Trophoblast cell (in vitro differentiated cells and primary cell): ENCODE data around the gene PRKCE.

ENCODE experiments used
- DNase-seq, 2 donors: peaks; one replicate each; pipeline ENCODE4 v3.0.0-alpha.2; 2016
- H2AFZ ChIP-seq: 2 replicates; pipeline ENCODE4 v1.6.1; 2013; ENCODE audit warnings: low read length, moderate library complexity, mild to moderate bottlenecking; ENCODE audit not compliant: insufficient read depth, poor library complexity
- H2AK5ac ChIP-seq: 2 replicates; pipeline ENCODE4 v1.6.1; 2013; ENCODE audit warnings: mild to moderate bottlenecking, low read length
- H2BK120ac ChIP-seq: 2 replicates; pipeline ENCODE4 v1.6.1; 2013; ENCODE audit warnings: low read length, mild to moderate bottlenecking, moderate library complexity; ENCODE audit not compliant: insufficient read depth, poor library complexity
- H2BK12ac ChIP-seq: 2 replicates; pipeline ENCODE4 v1.6.1; 2013; ENCODE audit warnings: mild to moderate bottlenecking, low read length, moderate library complexity
- H2BK5ac ChIP-seq: 2 replicates; pipeline ENCODE4 v1.6.1; 2013; ENCODE audit warnings: low read length, low read depth, moderate library complexity, mild to moderate bottlenecking; ENCODE audit not compliant: poor library complexity
- H3K14ac ChIP-seq: 2 replicates; pipeline ENCODE4 v1.6.1; 2013; ENCODE audit warnings: mild to moderate bottlenecking, low read length
- H3K18ac ChIP-seq: 2 replicates; pipeline ENCODE4 v1.6.1; 2013; ENCODE audit warnings: mild to moderate bottlenecking, low read length
- H3K23ac ChIP-seq: 2 replicates; pipeline ENCODE4 v1.6.1; 2013; ENCODE audit warnings: low read length
- H3K27ac ChIP-seq: 2 replicates; pipeline ENCODE4 v1.5.1; 2013; ENCODE audit warnings: low read depth, mild to moderate bottlenecking, inconsistent platforms, low read length, moderate library complexity
- H3K27me3 ChIP-seq: 2 replicates; pipeline ENCODE4 v1.6.1; 2013; ENCODE audit warnings: inconsistent platforms, mild to moderate bottlenecking, low read length, moderate library complexity; ENCODE audit not compliant: insufficient read depth
- H3K36me3 ChIP-seq, 2 experiments: 1 replicate in 1 of 2; 2 replicates in 1 of 2; pipeline ENCODE4 v1.6.1; 2013; ENCODE audit warnings: low read length in 2 of 2, mild to moderate bottlenecking in 2 of 2, moderate library complexity in 1 of 2; ENCODE audit not compliant: insufficient read depth in 2 of 2, control insufficient read depth in 1 of 2
- H3K4ac ChIP-seq: 2 replicates; pipeline ENCODE4 v1.6.1; 2013; ENCODE audit warnings: low read depth, mild to moderate bottlenecking, low read length, moderate library complexity
- H3K4me1 ChIP-seq, 2 experiments: 1 replicate in 1 of 2; 2 replicates in 1 of 2; pipeline ENCODE4 v1.6.1; 2013; ENCODE audit warnings: low read length in 2 of 2, mild to moderate bottlenecking in 2 of 2, moderate library complexity in 1 of 2; ENCODE audit not compliant: insufficient read depth in 2 of 2, control insufficient read depth in 1 of 2
- H3K4me2 ChIP-seq: 2 replicates; pipeline ENCODE4 v1.6.1; 2013; ENCODE audit warnings: inconsistent platforms, mild to moderate bottlenecking, low read length, moderate library complexity
- H3K4me3 ChIP-seq: 2 replicates; pipeline ENCODE4 v1.5.1; 2013; ENCODE audit warnings: mild to moderate bottlenecking, low read depth, low read length, inconsistent platforms
- H3K79me1 ChIP-seq: one replicate; pipeline ENCODE4 v1.6.1; 2013; ENCODE audit warnings: low read length
- H3K79me2 ChIP-seq: 2 replicates; pipeline ENCODE4 v1.6.1; 2013; ENCODE audit warnings: low read length, mild to moderate bottlenecking; ENCODE audit not compliant: control insufficient read depth, insufficient read depth, poor library complexity
- H3K9ac ChIP-seq: 2 replicates; pipeline ENCODE4 v1.6.1; 2013; ENCODE audit warnings: mild to moderate bottlenecking, low read length
- H3K9me3 ChIP-seq: 2 replicates; pipeline ENCODE4 v1.6.1; 2013; ENCODE audit warnings: low read depth, mild to moderate bottlenecking, control low read depth, inconsistent platforms, low read length; ENCODE audit not compliant: insufficient read depth
- H4K12ac ChIP-seq: 2 replicates; pipeline ENCODE4 v1.6.1; 2013; ENCODE audit warnings: low read depth, mild to moderate bottlenecking, low read length, moderate library complexity
- H4K8ac ChIP-seq: 2 replicates; pipeline ENCODE4 v1.6.1; 2013; ENCODE audit warnings: low read depth, mild to moderate bottlenecking, low read length, moderate library complexity
- H4K91ac ChIP-seq: one replicate; pipeline ENCODE4 v1.6.1; 2013; ENCODE audit warnings: low read depth, mild to moderate bottlenecking, low read length, moderate library complexity
- WGBS: extraction: QIAGEN DNeasy Blood & Tissue Kit; methylation state at CpG from one replicate; pipeline ENCODE4 v1.1.7; 2013; ENCODE audit warnings: missing lambda C conversion rate; ENCODE audit not compliant: insufficient read length, insufficient coverage; ENCODE audit errors: extremely low coverage; 5-methylcytosine and 5-hydroxymethylcytosine counted together

The PRKCE gene

GRCh38 chr2:45884126-45884525 is 232.7 kb downstream of the PRKCE start:
- no peaks in the 10 kb centered on the region for H3K79me2 ChIP-seq
- H3K23ac ChIP-seq = no peak overlapping the region
- no CpG with 5 or more reads among the region's 2 CpGs for WGBS

DNA sequence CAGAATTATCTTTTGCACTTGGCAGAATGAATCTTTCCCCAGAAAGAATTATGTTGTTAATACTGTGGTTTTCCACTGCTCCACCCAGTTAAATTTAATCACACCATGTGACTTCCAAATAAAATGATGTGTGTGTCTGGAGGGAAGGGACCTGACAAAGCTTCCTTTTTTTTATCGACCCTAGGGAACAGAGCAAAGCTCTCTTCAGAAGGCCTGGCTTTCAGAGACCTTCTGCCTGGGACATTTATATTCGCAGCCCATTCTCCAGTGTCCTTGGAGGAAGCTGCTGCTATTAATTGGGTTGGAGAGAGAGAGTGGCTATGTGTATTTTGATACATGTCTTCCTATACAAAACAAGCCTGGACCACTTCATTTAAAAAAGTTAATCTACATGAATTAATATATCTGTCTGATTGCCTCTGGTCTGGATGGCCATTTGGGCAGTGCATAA is 233.7 kb downstream of the PRKCE start:
- Histone ChIP-seq H2BK12ac (no peak overlapping the region), H4K12ac (no peak overlapping the region), H2AFZ (no peak overlapping the region), H3K79me1 (no peaks in the 10 kb centered on the region), H2BK120ac (no peak overlapping the region), H3K9me3 (peaks cover 2% of the 10 kb centered on the region), H3K27ac (no peak overlapping the region), H3K4me1 (peaks cover 28 to 29% of the 10 kb centered on the region in 2 experiments), H3K14ac (no peak overlapping the region), H3K4me3 (no peak overlapping the region), H4K8ac (no peak overlapping the region), H3K36me3 (no peaks in the 10 kb centered on the region), H3K18ac (no peak overlapping the region), H3K9ac (no peak overlapping the region), H3K4me2 (no peak overlapping the region), H3K4ac (no peak overlapping the region), H3K79me2 (no peaks in the 10 kb centered on the region), H4K91ac (no peak overlapping the region), H2BK5ac (no peak overlapping the region), H3K27me3 (no peaks in the 10 kb centered on the region), H2AK5ac (no peak overlapping the region), H3K23ac (no peak overlapping the region)
- no CpG with 5 or more reads among the region's 2 CpGs for WGBS
- DNase-seq = no peak

More at GRCh38 chr2:45884126-45884525, 232.7 kb downstream of the PRKCE start:
- Histone ChIP-seq H3K9ac (no peak overlapping the region), H3K14ac (no peak overlapping the region), H3K4ac (no peak overlapping the region), H3K4me2 (no peak overlapping the region), H2BK12ac (no peak overlapping the region), H3K27me3 (no peaks in the 10 kb centered on the region), H4K91ac (no peak overlapping the region), H2BK5ac (no peak overlapping the region), H3K9me3 (peaks cover 5% of the 10 kb centered on the region), H3K18ac (no peak overlapping the region), H4K8ac (no peak overlapping the region), H2AK5ac (no peak overlapping the region), H3K4me1 (peaks cover 28 to 29% of the 10 kb centered on the region in 2 experiments), H3K27ac (no peak overlapping the region), H2AFZ (no peak overlapping the region), H3K79me1 (no peaks in the 10 kb centered on the region), H2BK120ac (no peak overlapping the region), H3K4me3 (no peak overlapping the region), H3K36me3 (no peaks in the 10 kb centered on the region), H4K12ac (no peak overlapping the region)
- no peak for DNase-seq

DNA sequence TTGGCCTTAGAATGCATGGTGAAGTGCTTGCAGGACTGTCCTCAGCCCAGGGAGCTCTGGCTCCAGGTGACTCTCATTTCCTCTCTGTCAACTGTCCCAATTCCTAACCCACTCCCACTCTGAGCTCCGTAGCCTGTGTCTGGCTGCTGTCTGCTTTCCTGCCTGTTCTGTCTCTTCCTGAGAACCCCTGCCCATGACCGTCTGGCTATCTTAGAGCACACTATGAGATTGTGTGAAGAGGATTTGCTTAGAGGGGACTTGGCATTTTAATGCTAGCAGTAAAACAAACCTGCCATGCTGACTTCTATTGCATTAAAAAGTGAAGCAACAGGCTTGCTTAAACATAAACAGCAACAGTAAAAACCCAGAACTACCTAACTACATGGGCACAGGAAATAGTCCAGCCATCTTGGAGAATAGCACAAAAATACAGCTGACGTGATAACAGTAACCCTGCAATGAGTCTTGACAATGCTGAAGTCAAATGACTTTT is 234.7 kb downstream of the PRKCE start:
- H2BK12ac ChIP-seq = no peak overlapping the region
- H3K4ac ChIP-seq = no peak overlapping the region
- H3K4me2 ChIP-seq = no peak overlapping the region
- H3K27ac ChIP-seq = no peak overlapping the region
- no peak overlapping the region for H4K12ac ChIP-seq
- no peak overlapping the region for H2BK5ac ChIP-seq
- no CpG with 5 or more reads among the region's 3 CpGs for WGBS
- no peaks in the 10 kb centered on the region for H3K79me2 ChIP-seq
- no peaks in the 10 kb centered on the region for H3K27me3 ChIP-seq
- peaks cover 2% of the 10 kb centered on the region for H3K9me3 ChIP-seq
- H3K9ac ChIP-seq = no peak overlapping the region
- H3K79me1 ChIP-seq = no peaks in the 10 kb centered on the region
- no peak overlapping the region for H3K23ac ChIP-seq
- DNase-seq = no peak
- no peak overlapping the region for H3K14ac ChIP-seq
- no peak overlapping the region for H2BK120ac ChIP-seq
- H3K18ac ChIP-seq = no peak overlapping the region
- H3K36me3 ChIP-seq = no peaks in the 10 kb centered on the region
- no peak overlapping the region for H4K91ac ChIP-seq
- H3K4me3 ChIP-seq = no peak overlapping the region
- H2AFZ ChIP-seq = no peak overlapping the region
- no peak overlapping the region for H4K8ac ChIP-seq
- no peak overlapping the region for H2AK5ac ChIP-seq
- H3K4me1 ChIP-seq = peaks cover 28 to 29% of the 10 kb centered on the region in 2 experiments

- H3K27ac ChIP-seq = no peak overlapping the region
- no peak overlapping the region for H4K8ac ChIP-seq
- no peak overlapping the region for H3K18ac ChIP-seq
- H3K14ac ChIP-seq = no peak overlapping the region
- H4K91ac ChIP-seq = no peak overlapping the region
- no peak overlapping the region for H3K4ac ChIP-seq
- no CpG with 5 or more reads among the region's 3 CpGs for WGBS
- H3K23ac ChIP-seq = no peak overlapping the region
- H4K12ac ChIP-seq = no peak overlapping the region
- H3K9me3 ChIP-seq = peaks cover 2% of the 10 kb centered on the region
- H3K9ac ChIP-seq = no peak overlapping the region
- no peak overlapping the region for H2BK5ac ChIP-seq
- H3K36me3 ChIP-seq = no peaks in the 10 kb centered on the region
- no peak overlapping the region for H2BK120ac ChIP-seq
- H3K27me3 ChIP-seq = no peaks in the 10 kb centered on the region
- H3K79me2 ChIP-seq = no peaks in the 10 kb centered on the region
- H2BK12ac ChIP-seq = no peak overlapping the region
- H3K4me2 ChIP-seq = no peak overlapping the region
- no peaks in the 10 kb centered on the region for H3K79me1 ChIP-seq
- no peak overlapping the region for H2AK5ac ChIP-seq
- H2AFZ ChIP-seq = no peak overlapping the region
- no peak for DNase-seq
- H3K4me3 ChIP-seq = no peak overlapping the region
- peaks cover 22 to 24% of the 10 kb centered on the region in 2 experiments for H3K4me1 ChIP-seq
These were observed 236.7 kb downstream of the PRKCE start for GRCh38 chr2:45888167-45888566.
